Trophoblast cell (in vitro differentiated cells and primary cell): ENCODE measurements around the gene CD300LG.

Experiments used
- DNase-seq, 2 donors: peaks; one replicate each; pipeline ENCODE4 v3.0.0-alpha.2; 2016
- H2AFZ ChIP-seq: 2 replicates; pipeline ENCODE4 v1.6.1; 2013; ENCODE audit warnings: low read length, moderate library complexity, mild to moderate bottlenecking; ENCODE audit not compliant: insufficient read depth, poor library complexity
- H2AK5ac ChIP-seq: 2 replicates; pipeline ENCODE4 v1.6.1; 2013; ENCODE audit warnings: mild to moderate bottlenecking, low read length
- H2BK120ac ChIP-seq: 2 replicates; pipeline ENCODE4 v1.6.1; 2013; ENCODE audit warnings: low read length, mild to moderate bottlenecking, moderate library complexity; ENCODE audit not compliant: insufficient read depth, poor library complexity
- H2BK12ac ChIP-seq: 2 replicates; pipeline ENCODE4 v1.6.1; 2013; ENCODE audit warnings: mild to moderate bottlenecking, low read length, moderate library complexity
- H2BK5ac ChIP-seq: 2 replicates; pipeline ENCODE4 v1.6.1; 2013; ENCODE audit warnings: low read length, low read depth, moderate library complexity, mild to moderate bottlenecking; ENCODE audit not compliant: poor library complexity
- H3K14ac ChIP-seq: 2 replicates; pipeline ENCODE4 v1.6.1; 2013; ENCODE audit warnings: mild to moderate bottlenecking, low read length
- H3K18ac ChIP-seq: 2 replicates; pipeline ENCODE4 v1.6.1; 2013; ENCODE audit warnings: mild to moderate bottlenecking, low read length
- H3K23ac ChIP-seq: 2 replicates; pipeline ENCODE4 v1.6.1; 2013; ENCODE audit warnings: low read length
- H3K27ac ChIP-seq: 2 replicates; pipeline ENCODE4 v1.5.1; 2013; ENCODE audit warnings: low read depth, mild to moderate bottlenecking, inconsistent platforms, low read length, moderate library complexity
- H3K27me3 ChIP-seq: 2 replicates; pipeline ENCODE4 v1.6.1; 2013; ENCODE audit warnings: inconsistent platforms, mild to moderate bottlenecking, low read length, moderate library complexity; ENCODE audit not compliant: insufficient read depth
- H3K36me3 ChIP-seq, 2 experiments: 1 replicate in 1 of 2; 2 replicates in 1 of 2; pipeline ENCODE4 v1.6.1; 2013; ENCODE audit warnings: low read length in 2 of 2, mild to moderate bottlenecking in 2 of 2, moderate library complexity in 1 of 2; ENCODE audit not compliant: insufficient read depth in 2 of 2, control insufficient read depth in 1 of 2
- H3K4ac ChIP-seq: 2 replicates; pipeline ENCODE4 v1.6.1; 2013; ENCODE audit warnings: low read depth, mild to moderate bottlenecking, low read length, moderate library complexity
- H3K4me1 ChIP-seq, 2 experiments: 1 replicate in 1 of 2; 2 replicates in 1 of 2; pipeline ENCODE4 v1.6.1; 2013; ENCODE audit warnings: low read length in 2 of 2, mild to moderate bottlenecking in 2 of 2, moderate library complexity in 1 of 2; ENCODE audit not compliant: insufficient read depth in 2 of 2, control insufficient read depth in 1 of 2
- H3K4me2 ChIP-seq: 2 replicates; pipeline ENCODE4 v1.6.1; 2013; ENCODE audit warnings: inconsistent platforms, mild to moderate bottlenecking, low read length, moderate library complexity
- H3K4me3 ChIP-seq: 2 replicates; pipeline ENCODE4 v1.5.1; 2013; ENCODE audit warnings: mild to moderate bottlenecking, low read depth, low read length, inconsistent platforms
- H3K79me1 ChIP-seq: one replicate; pipeline ENCODE4 v1.6.1; 2013; ENCODE audit warnings: low read length
- H3K79me2 ChIP-seq: 2 replicates; pipeline ENCODE4 v1.6.1; 2013; ENCODE audit warnings: low read length, mild to moderate bottlenecking; ENCODE audit not compliant: control insufficient read depth, insufficient read depth, poor library complexity
- H3K9ac ChIP-seq: 2 replicates; pipeline ENCODE4 v1.6.1; 2013; ENCODE audit warnings: mild to moderate bottlenecking, low read length
- H3K9me3 ChIP-seq: 2 replicates; pipeline ENCODE4 v1.6.1; 2013; ENCODE audit warnings: low read depth, mild to moderate bottlenecking, control low read depth, inconsistent platforms, low read length; ENCODE audit not compliant: insufficient read depth
- H4K12ac ChIP-seq: 2 replicates; pipeline ENCODE4 v1.6.1; 2013; ENCODE audit warnings: low read depth, mild to moderate bottlenecking, low read length, moderate library complexity
- H4K8ac ChIP-seq: 2 replicates; pipeline ENCODE4 v1.6.1; 2013; ENCODE audit warnings: low read depth, mild to moderate bottlenecking, low read length, moderate library complexity
- H4K91ac ChIP-seq: one replicate; pipeline ENCODE4 v1.6.1; 2013; ENCODE audit warnings: low read depth, mild to moderate bottlenecking, low read length, moderate library complexity
- WGBS: extraction: QIAGEN DNeasy Blood & Tissue Kit; methylation state at CpG from one replicate; pipeline ENCODE4 v1.1.7; 2013; ENCODE audit warnings: missing lambda C conversion rate; ENCODE audit not compliant: insufficient read length, insufficient coverage; ENCODE audit errors: extremely low coverage; 5-methylcytosine and 5-hydroxymethylcytosine counted together

The CD300LG gene

DNA sequence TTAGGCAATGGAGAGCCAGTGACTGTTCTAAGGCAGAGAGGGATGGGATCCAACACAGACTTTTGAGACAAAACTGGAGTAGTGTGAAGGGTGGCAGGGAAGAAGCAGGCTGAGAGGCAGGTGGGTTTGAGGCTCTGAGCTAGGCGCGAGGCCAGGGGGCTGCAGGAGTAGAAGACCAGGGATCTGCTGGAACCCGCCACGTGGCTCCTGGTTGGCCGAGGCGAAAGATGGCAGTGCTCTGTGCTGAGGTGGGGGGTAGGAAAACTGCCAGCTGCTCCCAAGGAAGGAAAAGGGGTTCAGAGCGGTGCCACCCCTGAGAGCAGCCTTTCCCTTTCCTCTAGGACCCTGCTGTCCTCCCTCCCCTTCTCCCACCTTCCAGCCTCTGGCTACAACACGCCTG, 5.6 kb downstream of the CD300LG start:
- no peak for DNase-seq
- no peak overlapping the region for H3K18ac ChIP-seq

DNA sequence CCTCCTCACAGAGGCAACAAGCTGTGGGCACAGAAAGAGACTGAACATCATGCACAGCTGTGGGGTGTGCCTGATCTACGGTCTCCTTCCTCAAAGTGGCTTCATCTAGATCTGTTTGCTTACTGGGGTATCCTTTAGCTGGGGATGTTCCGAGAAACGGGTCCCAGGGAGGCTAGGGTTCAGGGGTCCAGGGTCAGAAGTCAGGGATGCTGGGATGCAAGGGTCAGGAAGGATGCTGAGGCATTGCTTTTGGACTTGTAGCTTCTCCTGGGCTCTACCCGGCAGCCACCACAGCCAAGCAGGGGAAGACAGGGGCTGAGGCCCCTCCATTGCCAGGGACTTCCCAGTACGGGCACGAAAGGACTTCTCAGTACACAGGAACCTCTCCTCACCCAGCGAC, 6.6 kb downstream of the CD300LG start:
- no peak overlapping the region for H4K91ac ChIP-seq
- H2BK5ac ChIP-seq = no peak overlapping the region
- H2AK5ac ChIP-seq = no peak overlapping the region
- H3K79me2 ChIP-seq = no peaks in the 10 kb centered on the region
- H3K4me3 ChIP-seq = no peak overlapping the region
- WGBS = no CpG with 5 or more reads among the region's 7 CpGs
- no peaks in the 10 kb centered on the region for H3K9me3 ChIP-seq
- no peak overlapping the region for H2AFZ ChIP-seq
- H3K4ac ChIP-seq = no peak overlapping the region
- H3K14ac ChIP-seq = no peak overlapping the region
- H2BK120ac ChIP-seq = no peak overlapping the region
- H2BK12ac ChIP-seq = no peak overlapping the region
- H4K12ac ChIP-seq = no peak overlapping the region
- no peak overlapping the region for H4K8ac ChIP-seq
- H3K23ac ChIP-seq = no peak overlapping the region
- DNase-seq = no peak
- no peak overlapping the region for H3K18ac ChIP-seq
- no peaks in the 10 kb centered on the region for H3K79me1 ChIP-seq
- no peaks in the 10 kb centered on the region for H3K27me3 ChIP-seq
- no peaks in the 10 kb centered on the region for H3K36me3 ChIP-seq
- no peak overlapping the region for H3K27ac ChIP-seq
- H3K4me1 ChIP-seq = no peaks in the 10 kb centered on the region
- H3K9ac ChIP-seq = no peak overlapping the region
- H3K4me2 ChIP-seq = no peak overlapping the region

More for the DNA sequence above, 5.6 kb downstream of the CD300LG start:
- Histone ChIP-seq H2BK5ac (no peak overlapping the region), H3K9me3 (no peaks in the 10 kb centered on the region), H2BK120ac (no peak overlapping the region), H3K79me1 (no peaks in the 10 kb centered on the region), H4K8ac (no peak overlapping the region), H3K27me3 (no peaks in the 10 kb centered on the region), H2AK5ac (no peak overlapping the region), H3K4me1 (no peaks in the 10 kb centered on the region), H3K23ac (no peak overlapping the region), H2BK12ac (no peak overlapping the region), H2AFZ (no peak overlapping the region), H4K91ac (no peak overlapping the region), H3K27ac (no peak overlapping the region), H3K4ac (no peak overlapping the region), H3K4me2 (no peak overlapping the region), H3K79me2 (no peaks in the 10 kb centered on the region), H3K14ac (no peak overlapping the region), H4K12ac (no peak overlapping the region), H3K36me3 (no peaks in the 10 kb centered on the region), H3K9ac (no peak overlapping the region), H3K4me3 (no peak overlapping the region)
- no CpG with 5 or more reads among the region's 8 CpGs for WGBS

DNA sequence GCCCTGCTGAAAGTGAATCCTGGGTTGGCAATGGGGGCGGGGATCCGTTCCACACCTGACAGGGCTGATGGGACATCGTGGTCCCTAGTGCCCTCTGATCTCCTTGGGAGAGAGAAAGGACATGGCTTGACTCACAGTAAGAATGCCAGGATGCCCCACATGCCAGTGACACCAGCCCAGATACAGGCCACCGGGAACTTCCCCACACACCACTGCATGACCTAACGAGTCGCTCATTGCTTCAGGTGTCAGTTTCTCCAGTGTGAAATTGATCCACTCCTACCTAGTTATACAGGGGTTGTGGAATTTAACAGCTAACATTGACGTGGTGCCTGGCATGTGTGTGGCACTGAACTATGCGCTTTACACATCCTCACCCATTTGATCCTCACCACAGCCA, 7.5 kb downstream of the CD300LG start:
- Histone ChIP-seq H3K4me3 (no peak overlapping the region), H3K27me3 (no peaks in the 10 kb centered on the region), H2BK5ac (no peak overlapping the region), H4K91ac (no peak overlapping the region), H3K9ac (no peak overlapping the region), H2BK12ac (no peak overlapping the region), H4K8ac (no peak overlapping the region), H3K27ac (no peak overlapping the region), H4K12ac (no peak overlapping the region), H2BK120ac (no peak overlapping the region), H3K18ac (no peak overlapping the region), H3K9me3 (no peaks in the 10 kb centered on the region), H3K79me2 (no peaks in the 10 kb centered on the region), H3K23ac (no peak overlapping the region), H3K4me2 (no peak overlapping the region), H2AK5ac (no peak overlapping the region), H3K4me1 (no peaks in the 10 kb centered on the region), H2AFZ (no peak overlapping the region), H3K4ac (no peak overlapping the region), H3K36me3 (no peaks in the 10 kb centered on the region), H3K14ac (no peak overlapping the region), H3K79me1 (no peaks in the 10 kb centered on the region)
- WGBS = no CpG with 5 or more reads among the region's 8 CpGs
- DNase-seq = no peak

DNA sequence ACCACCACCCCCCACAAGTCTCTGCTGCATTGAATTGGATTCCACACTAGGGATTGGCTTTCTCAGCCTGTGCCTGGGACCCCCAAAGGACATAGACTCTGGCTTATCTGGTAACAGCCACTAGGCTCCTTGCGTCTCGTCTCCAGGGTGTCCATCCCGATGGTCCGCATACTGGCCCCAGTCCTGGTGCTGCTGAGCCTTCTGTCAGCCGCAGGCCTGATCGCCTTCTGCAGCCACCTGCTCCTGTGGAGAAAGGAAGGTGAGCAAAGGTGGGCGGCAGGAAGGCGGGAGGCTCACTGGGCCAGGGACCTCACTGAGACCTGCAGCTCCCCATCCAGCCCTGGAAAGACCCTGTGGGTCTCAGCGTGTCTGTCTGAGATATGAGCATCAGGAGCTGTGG, 8.1 kb downstream of the CD300LG start:
- Histone ChIP-seq H4K12ac (no peak overlapping the region), H2BK5ac (no peak overlapping the region), H3K27me3 (no peaks in the 10 kb centered on the region), H3K9ac (no peak overlapping the region), H3K18ac (no peak overlapping the region), H3K23ac (no peak overlapping the region), H3K4me3 (no peak overlapping the region), H3K4ac (no peak overlapping the region), H2BK12ac (no peak overlapping the region), H3K79me2 (no peaks in the 10 kb centered on the region), H2BK120ac (no peak overlapping the region), H2AFZ (no peak overlapping the region), H4K91ac (no peak overlapping the region), H3K79me1 (no peaks in the 10 kb centered on the region), H3K4me2 (no peak overlapping the region), H3K27ac (no peak overlapping the region), H3K36me3 (no peaks in the 10 kb centered on the region), H3K4me1 (no peaks in the 10 kb centered on the region), H4K8ac (no peak overlapping the region), H3K9me3 (no peaks in the 10 kb centered on the region), H2AK5ac (no peak overlapping the region), H3K14ac (no peak overlapping the region)
- no peak for DNase-seq
- WGBS = no CpG with 5 or more reads among the region's 9 CpGs
